Fibroblast of upper back skin (primary cell): Measurements from ENCODE around the gene NDFIP1.

Experiments
- DNase-seq: peaks from one replicate; pipeline ENCODE4 v3.0.0-alpha.2; 2013

NDFIP1 gene

DNA sequence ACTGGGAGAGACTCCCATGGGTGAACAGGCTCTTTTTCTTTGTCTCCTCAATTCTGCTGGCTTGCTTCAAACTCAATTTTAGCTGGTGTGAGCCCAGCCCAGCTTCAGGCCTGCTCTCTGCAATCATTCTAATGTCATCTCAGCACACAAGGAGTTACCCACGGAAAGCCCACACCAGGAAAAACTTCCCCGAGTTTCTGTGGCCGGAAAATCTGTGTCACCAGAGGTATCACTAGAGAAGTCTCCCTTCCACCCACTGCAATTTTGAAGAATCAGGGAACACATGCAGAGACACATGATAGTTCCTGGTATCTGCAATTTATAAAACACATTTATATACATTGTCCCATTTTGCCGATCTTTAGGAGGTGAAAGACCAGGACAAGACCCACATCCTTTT is 13.5 kb upstream of the NDFIP1 start:
- DNase-seq: no peak

DNA sequence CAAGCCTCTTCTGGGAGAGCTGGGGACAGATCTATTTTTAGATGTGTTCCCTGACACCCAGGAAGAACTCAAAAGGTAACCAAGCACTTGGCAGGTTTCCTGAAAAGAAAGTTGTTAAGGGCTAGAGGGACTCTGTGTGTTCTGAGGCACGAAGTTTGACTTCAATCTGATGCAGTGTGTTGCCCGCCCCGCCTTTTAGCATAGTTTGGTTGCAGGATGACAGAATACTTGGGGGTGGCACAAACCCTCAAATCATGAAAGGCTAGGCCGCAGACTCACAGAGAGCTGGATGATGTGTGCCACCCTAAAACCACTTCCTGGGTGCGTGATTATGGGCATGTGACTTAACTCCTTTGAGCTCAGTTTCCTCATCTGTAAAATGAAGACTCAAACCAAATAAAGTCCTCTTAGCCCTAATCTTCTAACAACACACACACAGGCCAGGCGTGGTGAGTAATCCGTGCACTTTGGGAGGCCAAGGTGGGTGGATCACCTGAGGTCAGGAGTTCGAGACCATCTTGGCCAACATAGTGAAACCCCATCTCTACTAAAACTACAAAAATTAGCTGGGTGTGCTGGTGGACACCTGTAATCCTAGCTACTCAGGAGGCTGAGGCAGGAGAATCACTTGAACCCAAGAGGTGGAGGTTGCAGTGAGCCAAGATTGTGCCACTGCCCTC is 12.8 kb upstream of the NDFIP1 start:
- DNase-seq: no peak

DNA sequence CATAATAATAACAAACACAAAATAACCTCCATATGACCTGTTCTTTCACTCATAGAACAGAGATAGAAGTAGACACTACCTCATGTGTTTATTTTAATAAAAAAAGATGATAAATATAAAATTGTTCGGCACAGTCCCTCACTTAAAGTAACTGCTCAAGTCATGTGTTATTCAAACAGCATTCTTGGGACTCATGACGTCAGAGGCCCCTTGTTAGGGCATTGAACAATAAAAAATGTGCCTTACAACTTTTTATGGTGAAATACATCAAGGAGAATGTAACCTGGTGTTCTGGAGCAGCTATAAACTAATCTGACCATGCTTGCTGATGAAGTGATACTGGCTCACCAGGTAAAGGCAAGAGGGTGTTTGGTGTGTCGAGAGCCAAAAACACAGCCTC is 12.2 kb upstream of the NDFIP1 start:
- DNase-seq: no peak

DNA sequence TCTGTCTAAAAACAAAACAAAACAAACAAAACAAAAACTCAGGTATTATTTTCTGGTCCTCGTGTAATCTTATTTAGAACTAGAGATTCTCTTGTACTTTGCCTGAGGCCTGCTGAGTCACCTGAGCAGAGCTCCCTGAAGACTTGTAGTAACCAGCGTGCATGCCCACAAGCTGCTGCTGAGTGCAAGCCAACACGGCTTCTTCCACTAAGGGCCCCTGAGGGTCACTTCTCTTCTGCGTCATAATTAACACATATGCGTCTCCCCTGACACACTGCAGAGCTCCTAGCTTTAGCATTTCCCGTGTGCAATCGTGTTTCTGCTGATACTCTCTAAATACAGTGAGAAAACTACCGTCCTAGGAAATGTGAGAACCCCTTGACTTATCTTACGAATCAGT is 10.9 kb upstream of the NDFIP1 start:
- DNase-seq: no peak

DNA sequence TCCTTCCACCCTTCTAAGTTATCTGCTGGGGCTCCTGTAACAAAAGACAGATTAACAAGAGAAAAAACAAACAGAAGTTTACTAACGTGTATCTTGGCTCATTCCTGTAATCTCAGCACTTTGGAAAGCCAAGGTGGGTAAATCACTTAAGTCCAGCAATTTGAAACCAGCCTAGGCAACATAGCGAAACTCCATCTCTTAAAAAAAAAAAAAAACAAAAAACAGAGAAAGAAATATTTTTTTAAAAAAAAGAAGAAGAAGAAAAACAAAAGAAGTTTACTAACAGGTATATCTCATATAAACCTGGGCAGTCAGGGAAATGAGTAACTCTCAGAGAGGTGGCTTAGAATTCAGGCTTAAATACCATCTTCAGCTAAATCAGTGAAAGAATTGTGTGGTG is 10.3 kb upstream of the NDFIP1 start:
- DNase-seq: no peak

DNA sequence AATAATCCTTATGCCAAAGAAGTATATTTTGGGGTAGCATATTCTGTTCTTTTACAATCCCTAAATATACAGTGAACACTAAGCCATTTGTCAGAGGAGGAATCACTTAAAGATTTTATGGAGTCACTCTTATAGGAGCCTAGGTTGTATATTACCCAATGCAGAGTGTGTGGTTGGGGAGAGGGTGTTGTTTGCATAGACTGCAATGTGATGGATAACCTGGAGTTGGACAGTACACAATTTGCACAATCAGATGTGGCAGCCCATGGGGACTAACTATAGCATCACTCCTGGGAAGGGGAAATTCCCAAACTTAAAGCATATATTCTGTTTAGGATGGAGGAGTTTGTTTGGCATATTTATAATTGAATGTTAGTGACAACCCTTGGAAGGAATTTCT is 9.6 kb upstream of the NDFIP1 start:
- no peak for DNase-seq

DNA sequence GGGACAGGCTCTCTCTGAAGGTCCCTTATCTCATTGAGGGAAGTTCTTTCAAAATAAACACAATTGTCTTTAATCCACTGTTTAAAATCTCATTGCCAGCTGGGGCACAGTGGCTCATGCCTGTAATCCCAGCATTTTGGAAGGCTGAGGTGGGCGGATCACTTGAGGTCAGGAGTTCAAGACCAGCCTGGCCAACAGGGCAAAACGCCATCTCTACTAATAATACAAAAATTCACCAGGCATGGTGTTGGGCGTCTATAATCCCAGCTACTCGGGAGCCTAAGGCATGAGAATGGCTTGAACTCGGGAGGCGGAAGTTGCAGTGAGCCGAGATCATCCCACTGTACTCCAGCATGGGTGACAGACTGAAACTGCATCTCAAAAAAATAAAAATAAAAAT is 8.3 kb upstream of the NDFIP1 start:
- DNase-seq: no peak

DNA sequence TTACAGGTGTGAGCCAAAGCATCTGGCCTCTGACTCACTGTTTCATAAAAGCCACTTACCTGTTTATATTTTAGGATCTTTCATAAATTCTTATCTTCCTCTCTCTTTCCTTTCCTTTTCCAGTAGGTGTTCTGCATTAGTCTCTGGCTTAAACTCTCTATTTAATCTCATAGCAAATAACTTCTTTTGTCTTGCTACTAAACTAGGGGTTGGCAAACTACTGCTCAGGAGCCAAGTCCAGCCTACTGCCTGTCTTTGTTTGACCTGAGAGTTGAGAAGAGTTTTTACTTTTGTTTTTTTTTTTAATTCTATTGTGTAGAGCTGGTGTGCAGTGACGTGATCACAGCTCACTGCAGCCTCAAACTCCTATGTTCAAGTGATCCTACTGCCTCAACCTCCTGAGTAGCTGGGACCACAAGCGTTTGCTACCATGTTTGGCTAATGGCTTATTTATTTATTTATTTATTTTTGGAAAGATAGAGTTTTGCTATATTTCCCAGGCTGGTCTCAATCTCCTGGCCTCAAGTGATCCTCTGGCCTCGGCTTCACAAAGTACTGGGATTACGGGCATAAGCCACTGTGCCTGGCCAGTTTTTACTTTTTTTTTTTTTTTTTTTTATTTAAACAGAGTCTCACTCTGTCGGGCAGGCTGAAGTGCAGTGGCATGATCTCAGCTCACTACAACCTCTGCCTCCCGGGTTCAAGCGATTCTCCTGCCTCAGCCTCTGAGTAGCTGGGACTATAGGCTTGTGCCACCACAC is 5.4 kb upstream of the NDFIP1 start:
- DNase-seq: no peak

DNA sequence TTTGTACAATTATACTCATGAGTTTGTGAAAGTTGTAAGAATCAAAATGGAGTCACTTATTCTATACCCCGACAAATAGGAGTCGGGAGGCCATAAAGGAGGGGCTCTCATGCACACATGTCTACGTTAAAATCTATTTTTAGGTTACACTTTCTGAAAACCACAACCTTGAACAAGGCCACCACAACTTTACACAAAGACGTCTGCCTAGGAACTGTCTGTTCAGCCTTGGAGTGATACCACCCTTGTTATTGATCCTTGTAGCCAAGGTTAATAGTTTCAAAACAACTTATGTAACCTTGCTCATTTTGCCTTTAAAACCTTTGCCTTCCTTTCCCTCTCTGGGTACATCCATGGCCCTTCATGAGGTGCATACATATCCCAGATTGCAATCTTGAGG is 4.1 kb upstream of the NDFIP1 start:
- no peak for DNase-seq

DNA sequence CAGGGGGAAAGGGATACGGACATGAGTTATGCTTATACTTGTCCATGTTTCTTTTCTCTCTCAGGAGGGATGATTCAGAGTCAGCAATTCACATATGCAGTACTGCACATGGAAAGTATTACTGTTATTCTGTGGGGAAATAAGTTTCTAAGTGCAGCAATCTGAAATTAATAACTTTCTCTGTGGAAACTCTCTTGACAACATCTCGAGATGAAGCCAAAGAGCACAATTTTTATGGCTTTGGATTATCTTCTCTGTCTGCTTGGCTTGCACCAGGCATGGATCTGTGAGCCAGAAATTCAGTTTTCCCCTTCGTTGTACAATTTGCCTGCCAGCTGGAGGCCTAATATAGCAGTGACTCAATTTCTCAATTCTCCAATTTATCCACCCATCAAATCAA is 2.5 kb upstream of the NDFIP1 start:
- peak; percentile 74 for DNase-seq

DNA sequence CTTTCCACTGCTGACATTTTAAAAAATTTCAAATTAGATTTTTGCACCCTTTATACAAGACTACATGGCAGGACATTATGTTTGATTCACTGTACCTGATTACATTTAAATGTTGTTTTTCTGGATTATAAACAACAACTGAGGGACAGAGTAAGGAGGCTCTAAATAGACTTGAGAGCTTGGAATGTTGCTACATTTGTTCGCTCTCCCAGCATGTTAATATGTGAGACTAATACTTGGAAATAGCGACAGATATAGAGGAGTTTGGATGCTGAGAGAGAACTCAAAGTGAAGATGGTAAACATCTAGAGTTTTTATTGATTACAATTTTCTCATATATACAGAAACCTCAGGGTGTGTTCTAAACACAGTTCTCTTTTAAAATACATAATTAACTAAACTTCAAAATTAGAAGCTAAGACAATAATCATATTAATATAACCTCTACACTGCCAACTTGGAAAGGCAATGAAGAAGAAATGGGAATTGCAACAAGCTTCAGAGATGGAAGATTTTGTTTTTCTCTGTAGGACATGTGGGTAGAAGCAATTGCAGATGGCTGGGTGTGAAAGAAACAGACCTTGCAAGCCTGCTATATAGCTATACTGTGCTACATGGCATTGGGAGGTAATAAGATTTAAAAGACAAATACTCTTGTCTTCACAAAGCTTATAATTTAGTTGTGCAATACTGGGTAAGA is 1.4 kb upstream of the NDFIP1 start:
- DNase-seq: no peak

DNA sequence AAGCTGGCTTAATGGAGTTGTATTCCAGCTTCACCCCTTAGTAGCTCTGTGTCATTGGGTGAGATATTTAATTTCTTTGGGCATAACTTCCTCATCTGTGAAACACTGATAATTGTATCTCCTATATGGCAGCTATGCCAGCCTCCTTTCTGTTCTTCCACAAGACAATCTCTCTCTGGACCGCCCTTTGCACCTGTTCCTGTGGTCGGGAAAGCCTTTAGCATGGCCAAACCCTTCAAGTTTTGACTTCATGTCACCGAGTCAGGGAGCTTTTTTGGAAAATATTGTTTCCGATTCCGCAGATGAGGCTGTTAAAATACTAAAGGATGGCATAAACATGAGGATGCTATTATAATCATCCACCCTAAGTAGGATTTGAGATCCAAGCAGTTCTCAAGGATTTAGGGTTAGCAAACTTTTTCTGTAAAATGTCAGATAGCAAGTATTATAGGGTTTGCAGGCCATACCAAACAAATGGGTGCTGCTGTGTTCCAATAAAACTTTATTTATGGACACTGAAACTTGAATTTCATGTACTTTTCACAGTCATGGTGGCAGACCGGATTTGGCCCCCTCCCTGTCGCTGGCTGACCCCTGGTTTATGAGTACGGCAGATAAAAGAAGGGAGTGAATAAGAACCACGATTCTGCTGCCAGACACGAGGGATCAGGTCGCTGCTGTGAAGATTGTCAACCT is 695 bp upstream of the NDFIP1 start:
- no peak for DNase-seq

DNA sequence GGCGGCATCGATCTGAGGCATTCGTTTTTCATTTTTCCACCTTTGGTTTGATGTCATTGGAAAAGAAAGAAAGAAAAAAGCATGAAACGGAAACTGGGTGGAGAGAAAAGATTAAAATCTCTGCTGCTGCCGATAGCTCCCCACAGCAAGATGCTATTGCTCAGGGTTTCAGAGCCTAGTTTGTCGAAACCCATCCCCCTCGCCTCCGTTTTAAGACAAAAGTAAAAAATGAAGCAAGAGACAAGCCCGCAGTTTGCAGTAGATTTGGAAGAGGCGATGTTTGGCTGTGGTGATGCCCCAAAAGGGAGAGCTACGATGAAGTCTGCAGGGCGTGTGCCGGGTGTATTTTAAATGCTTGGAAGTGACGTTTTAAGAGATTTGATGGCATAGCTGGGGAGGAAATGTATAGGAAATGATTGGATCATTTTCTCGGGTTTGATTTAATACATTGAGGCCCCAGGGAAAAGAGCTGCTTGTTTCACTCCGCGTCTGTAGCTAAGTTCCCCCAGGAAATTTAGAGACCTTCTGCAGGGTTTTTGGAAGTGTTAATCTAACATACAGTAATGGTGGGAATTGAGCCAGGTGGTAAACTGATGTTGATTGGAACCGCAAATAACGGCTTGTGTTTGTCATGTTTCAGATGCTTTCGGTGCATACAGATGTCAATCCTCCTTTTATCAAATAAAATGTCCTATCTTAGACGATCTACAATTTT is 909 bp downstream of the NDFIP1 start:
- DNase-seq: peak; percentile 22

DNA sequence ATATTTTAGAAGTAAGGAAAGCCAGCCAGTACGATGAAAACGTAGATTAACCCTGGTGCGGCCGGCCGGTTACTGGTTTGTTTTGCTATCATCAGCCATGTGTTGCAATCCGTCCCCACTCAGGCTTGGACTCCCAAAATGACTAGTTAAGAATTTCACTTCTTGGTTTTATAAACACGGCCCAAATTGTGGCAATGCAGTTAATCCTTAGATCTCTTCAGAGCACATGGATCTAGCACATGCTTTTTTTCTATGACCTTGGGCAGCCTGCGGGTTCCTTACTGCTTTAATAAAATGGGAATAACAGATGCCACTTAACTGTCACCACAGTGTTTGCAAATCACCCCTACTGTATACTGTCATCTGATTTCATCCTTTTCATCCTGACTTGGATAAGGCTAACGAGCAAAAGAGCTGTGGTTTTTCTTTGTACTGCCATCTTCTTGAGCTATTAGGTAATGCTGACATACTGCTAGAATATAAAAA is 1.5 kb downstream of the NDFIP1 start:
- DNase-seq: peak; percentile 18

DNA sequence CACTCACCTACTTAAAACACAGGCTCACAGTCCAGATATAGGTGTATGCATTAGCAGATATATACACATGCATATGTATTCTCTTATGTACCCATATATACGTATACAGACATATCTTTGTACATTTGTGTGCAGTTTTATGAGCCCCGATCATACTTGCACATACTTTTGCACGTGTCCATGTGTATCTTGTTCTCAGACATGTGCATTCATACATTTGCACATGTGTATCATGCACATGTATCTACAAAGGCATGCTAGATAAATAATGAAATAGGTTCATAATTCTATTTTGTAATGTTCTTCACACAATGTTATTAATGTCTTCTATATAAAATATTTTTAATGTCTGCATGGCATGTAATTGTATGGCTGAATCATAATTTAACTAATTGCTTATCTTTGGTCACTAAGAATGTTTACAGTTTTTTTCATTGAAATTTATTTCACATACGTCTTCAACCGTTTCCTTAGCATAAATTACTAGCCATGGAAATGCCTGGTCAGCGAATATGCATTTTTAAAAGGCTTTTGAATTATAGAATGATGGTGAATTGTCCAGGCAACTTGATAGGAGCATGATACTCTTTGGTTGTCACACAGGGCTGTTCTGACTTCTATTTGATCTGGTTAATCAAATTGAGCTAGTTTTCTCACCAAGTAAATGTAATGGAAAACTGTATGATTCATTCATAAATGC is 2.6 kb downstream of the NDFIP1 start:
- no peak for DNase-seq

DNA sequence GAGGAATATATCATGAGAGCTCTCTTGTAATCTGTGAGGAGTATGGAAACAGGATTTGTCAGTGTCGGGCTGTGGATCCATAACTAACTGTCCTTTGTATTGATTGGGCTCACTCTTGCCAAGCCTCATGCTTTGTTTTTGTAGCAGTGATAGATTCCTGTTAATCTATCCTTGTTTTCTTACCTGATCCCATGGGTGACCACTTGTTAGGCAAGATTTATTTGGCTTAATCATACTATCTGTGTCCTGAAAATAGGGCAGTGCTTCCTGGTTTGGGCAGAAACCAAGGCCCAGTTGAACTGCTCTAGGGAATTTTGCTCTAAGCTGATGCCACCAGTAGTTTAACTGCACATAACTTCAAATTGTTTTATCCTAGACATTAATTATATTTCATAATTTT is 6.1 kb downstream of the NDFIP1 start:
- DNase-seq: no peak

DNA sequence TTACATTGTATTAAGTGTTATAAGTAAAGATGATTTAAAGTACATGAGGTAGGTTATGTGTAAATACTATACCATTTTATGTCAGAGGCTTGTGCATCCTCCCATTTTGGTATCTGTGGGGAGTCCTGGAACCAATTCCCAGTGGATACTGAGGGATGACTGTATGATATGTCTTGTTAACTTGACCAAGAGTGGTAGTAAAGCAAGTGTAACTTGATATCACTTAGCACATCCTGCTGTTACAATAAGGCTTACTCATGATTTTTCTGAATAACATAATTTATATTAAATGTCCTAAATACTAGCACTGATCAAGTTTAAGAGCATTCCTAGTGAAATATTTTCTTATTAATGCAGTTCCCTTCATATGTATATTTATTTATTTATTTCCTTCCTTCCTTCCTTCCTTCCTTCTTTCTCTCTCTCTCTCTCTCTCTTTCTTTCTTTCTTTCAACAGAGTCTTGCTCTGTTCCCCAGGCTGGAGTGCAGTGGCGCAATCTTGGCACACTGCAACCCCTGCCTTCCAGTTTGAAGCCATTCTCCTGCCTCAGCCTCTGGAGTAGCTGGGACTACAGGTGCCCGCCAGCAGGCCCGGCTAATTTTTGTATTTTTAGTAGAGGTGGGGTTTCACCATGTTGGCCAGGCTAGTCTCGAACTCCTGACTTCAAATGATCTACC is 7.5 kb downstream of the NDFIP1 start:
- peak; percentile 64 for DNase-seq

DNA sequence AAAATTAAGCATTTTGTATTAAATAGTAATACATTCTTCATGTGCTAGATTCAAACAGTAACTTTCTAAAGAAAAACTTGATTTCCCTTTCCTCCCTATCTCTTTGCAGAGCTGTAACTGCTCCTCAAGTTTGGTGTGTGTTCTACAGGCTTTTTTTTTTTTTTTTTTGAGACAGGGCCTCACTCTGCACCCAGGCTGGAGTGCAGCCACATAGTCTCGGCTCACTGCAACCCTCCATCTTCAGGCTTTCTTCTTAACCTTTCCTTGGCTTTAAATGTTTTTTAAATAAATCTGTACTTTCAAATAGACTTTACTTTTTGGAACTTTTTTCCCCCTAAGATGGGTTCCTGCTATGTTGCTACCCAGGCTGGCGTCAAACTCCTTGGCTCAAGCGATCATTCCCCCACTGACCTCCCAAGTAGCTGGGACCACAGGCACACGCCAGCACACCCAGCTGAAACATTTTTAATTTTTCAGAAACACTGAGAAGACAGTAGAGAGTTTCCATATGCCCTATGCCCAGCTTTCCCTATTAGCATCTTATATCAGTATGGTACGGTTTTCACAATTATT is 9.1 kb downstream of the NDFIP1 start:
- no peak for DNase-seq

DNA sequence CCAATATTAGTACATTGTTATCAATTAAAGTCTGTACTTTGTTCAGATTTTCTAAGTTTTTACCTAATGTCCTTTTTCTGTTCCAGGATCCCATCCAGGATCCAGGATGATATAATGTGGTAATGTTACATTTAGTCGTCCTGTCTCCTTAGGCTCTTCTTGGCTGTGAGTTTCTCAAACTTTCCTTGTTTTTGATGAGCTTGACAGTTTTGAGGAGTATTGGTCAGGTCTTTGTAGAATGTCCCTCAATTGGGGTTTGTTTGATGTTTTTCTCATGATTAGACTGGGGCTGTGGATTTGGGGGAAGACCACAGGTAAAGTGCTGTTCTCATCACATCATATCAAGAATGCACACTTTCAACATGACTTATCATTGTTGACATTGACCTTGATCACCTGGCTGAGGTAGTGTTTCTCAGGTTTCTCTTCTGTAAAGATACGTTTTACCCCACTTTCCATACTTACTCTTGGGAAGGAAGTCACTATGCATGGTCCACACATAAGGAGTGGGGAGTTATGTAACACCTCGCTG is 9.6 kb downstream of the NDFIP1 start:
- no peak for DNase-seq

DNA sequence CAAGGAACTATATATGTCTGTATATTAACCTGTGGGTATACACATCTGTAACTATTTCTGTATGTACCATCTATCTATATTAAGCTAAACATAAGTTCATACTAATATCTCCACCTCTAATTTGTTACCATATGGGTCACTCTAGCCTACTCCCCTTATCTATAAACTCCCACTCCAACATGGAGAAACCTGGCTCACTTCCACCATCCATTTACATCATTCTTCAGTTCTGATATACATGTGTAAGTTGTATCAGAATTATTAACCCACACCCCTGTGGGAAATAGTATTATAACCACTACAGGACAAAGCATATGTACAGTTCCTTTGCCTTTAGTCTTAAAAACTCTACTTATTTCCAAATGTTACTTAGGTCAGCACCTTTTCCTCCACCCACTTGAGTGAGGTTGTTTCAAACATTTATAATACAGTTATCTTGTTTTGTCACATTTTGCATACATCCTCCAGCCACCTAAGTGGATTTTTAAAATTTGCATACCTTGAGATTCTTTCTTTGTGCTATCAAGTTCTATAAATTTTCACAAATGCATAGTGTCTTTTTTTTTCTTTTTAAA is 10.6 kb downstream of the NDFIP1 start:
- DNase-seq: no peak
